SH-SY5Y (cell line): ENCODE measurements around the gene ANKDD1B.

Experiments
- GATA2 ChIP-seq: IDR thresholded peaks from 2 replicates; pipeline ENCODE4 v1.6.1; 2011; ENCODE audit warnings: mild to moderate bottlenecking, low read depth, low read length
- GATA3 ChIP-seq: IDR thresholded peaks from 2 replicates; pipeline ENCODE4 v1.6.1; 2011; ENCODE audit warnings: low read depth, mild to moderate bottlenecking, low read length, moderate library complexity

DNA sequence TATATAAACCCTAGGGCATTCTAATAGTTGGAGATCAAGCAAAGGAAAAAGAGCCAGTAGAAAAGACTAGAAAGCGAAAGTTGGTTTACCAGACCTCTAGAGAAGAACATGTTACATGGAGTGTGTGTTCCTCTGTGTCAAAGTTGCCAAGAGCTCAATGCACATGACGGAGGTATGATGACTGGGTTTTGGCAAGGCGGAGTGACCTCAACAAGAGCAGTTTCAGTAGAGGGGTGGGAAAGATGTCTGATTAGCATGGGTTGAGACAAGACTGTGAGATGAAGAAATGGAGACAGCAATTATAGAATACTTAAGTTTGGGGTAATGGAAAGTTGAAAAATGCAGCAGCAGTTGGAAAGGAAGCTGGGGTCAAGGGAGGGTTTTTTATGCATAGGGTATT is 1.6 kb downstream of the ANKDD1B start:
- TF ChIP-seq GATA2 (no peak), GATA3 (no peak)
